Measurements from ENCODE around the gene XRCC4. TPM values are rescaled to one million over a fixed set of nuclear protein-coding genes. Genes with fewer than 3 reads are reported as not detected.

The XRCC4 gene
- polyA plus RNA-seq, 1 of the 3 experiments (the other 2 are of a cell fraction), result 1.8 TPM

DNA sequence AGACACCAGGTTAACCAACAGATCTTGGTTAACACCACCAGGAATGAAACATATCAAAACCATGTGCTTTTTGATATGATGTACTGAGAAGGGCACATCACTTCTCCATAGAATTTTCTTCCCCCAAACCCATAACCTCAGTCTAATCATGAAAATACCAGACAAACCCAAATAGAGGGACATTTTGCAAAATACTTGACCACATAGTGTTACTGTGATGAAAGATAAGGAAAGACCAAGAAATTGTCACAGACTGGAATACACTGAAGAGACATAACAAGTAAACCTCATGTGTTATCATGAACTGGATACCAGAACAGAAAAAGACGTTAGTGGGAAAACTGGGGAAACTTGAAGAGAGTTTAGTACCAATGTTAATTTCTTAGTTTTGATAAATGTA is 319.3 kb downstream of the XRCC4 start:
- Histone ChIP-seq H3K9me2 (no peaks in the 10 kb centered on the region), H3K27me3 (ENCODE audit: insufficient read depth) (no peaks in the 10 kb centered on the region), H3K9ac (no peak overlapping the region), H2AFZ (ENCODE audit: low read depth) (no peak overlapping the region), H3K4me2 (no peak overlapping the region), H3K9me3 (no peaks in the 10 kb centered on the region), H3F3A (replicated peaks; ENCODE audit: insufficient read depth) (no peaks in the 10 kb centered on the region), H4K20me1 (ENCODE audit: insufficient read depth) (no peaks in the 10 kb centered on the region), H3K27ac (ENCODE audit: low read depth in 2 of 2, low read length in 1 of 2) (no peak overlapping the region), H3K36me3 (replicated peaks in 1 of 2; ENCODE audit: control insufficient read depth in 1 of 2, insufficient read depth in 2 of 2, low read length in 1 of 2) (no peaks in the 10 kb centered on the region), H3K4me3 (ENCODE audit: low read depth in 2 of 2, low read length in 1 of 2) (no peak overlapping the region), H3K79me2 (ENCODE audit: insufficient read depth) (no peaks in the 10 kb centered on the region), H3K4me1 (ENCODE audit: control insufficient read depth in 1 of 2, insufficient read depth in 2 of 2, low read depth in 1 of 2, low read length in 1 of 2) (no peaks in the 10 kb centered on the region)
- TF ChIP-seq, protein P1, sequence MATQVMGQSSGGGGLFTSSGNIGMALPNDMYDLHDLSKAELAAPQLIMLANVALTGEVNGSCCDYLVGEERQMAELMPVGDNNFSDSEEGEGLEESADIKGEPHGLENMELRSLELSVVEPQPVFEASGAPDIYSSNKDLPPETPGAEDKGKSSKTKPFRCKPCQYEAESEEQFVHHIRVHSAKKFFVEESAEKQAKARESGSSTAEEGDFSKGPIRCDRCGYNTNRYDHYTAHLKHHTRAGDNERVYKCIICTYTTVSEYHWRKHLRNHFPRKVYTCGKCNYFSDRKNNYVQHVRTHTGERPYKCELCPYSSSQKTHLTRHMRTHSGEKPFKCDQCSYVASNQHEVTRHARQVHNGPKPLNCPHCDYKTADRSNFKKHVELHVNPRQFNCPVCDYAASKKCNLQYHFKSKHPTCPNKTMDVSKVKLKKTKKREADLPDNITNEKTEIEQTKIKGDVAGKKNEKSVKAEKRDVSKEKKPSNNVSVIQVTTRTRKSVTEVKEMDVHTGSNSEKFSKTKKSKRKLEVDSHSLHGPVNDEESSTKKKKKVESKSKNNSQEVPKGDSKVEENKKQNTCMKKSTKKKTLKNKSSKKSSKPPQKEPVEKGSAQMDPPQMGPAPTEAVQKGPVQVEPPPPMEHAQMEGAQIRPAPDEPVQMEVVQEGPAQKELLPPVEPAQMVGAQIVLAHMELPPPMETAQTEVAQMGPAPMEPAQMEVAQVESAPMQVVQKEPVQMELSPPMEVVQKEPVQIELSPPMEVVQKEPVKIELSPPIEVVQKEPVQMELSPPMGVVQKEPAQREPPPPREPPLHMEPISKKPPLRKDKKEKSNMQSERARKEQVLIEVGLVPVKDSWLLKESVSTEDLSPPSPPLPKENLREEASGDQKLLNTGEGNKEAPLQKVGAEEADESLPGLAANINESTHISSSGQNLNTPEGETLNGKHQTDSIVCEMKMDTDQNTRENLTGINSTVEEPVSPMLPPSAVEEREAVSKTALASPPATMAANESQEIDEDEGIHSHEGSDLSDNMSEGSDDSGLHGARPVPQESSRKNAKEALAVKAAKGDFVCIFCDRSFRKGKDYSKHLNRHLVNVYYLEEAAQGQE (IDR thresholded peaks at IDR 0.05; ENCODE audit: low read depth, low read length), result no peak
- no peak for TF ChIP-seq YY1 (IDR thresholded peaks at IDR 0.05; ENCODE audit: low read depth)
- TF ChIP-seq, protein P2, sequence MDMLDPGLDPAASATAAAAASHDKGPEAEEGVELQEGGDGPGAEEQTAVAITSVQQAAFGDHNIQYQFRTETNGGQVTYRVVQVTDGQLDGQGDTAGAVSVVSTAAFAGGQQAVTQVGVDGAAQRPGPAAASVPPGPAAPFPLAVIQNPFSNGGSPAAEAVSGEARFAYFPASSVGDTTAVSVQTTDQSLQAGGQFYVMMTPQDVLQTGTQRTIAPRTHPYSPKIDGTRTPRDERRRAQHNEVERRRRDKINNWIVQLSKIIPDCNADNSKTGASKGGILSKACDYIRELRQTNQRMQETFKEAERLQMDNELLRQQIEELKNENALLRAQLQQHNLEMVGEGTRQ (IDR thresholded peaks at IDR 0.05; ENCODE audit: borderline replicate concordance, low read depth, low read length), result no peak
- no peak for TF ChIP-seq POLR2AphosphoS5 (IDR thresholded peaks at IDR 0.05; ENCODE audit: low read depth, low read length)
- TF ChIP-seq ELF1 (IDR thresholded peaks at IDR 0.05), result no peak
- TF ChIP-seq SIN3A (IDR thresholded peaks at IDR 0.05; ENCODE audit: borderline replicate concordance, low read depth, low read length), result no peak
- TF ChIP-seq RCOR1 (IDR thresholded peaks at IDR 0.05; ENCODE audit: low read length), result no peak
- TF ChIP-seq NRF1 (IDR thresholded peaks at IDR 0.05; ENCODE audit: low read depth, low read length), result no peak
- no peak for TF ChIP-seq CHD2 (IDR thresholded peaks at IDR 0.05; ENCODE audit: low read length, partially characterized antibody)
- TF ChIP-seq EP300 (IDR thresholded peaks at IDR 0.05; ENCODE audit: borderline replicate concordance in 1 of 2, low read depth in 1 of 2, low read length in 1 of 2), result no peak
- TF ChIP-seq EZH2phosphoT487 (IDR thresholded peaks at IDR 0.05; ENCODE audit: borderline replicate concordance, low read depth), result no peak
- TF ChIP-seq, protein P3, sequence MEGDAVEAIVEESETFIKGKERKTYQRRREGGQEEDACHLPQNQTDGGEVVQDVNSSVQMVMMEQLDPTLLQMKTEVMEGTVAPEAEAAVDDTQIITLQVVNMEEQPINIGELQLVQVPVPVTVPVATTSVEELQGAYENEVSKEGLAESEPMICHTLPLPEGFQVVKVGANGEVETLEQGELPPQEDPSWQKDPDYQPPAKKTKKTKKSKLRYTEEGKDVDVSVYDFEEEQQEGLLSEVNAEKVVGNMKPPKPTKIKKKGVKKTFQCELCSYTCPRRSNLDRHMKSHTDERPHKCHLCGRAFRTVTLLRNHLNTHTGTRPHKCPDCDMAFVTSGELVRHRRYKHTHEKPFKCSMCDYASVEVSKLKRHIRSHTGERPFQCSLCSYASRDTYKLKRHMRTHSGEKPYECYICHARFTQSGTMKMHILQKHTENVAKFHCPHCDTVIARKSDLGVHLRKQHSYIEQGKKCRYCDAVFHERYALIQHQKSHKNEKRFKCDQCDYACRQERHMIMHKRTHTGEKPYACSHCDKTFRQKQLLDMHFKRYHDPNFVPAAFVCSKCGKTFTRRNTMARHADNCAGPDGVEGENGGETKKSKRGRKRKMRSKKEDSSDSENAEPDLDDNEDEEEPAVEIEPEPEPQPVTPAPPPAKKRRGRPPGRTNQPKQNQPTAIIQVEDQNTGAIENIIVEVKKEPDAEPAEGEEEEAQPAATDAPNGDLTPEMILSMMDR (IDR thresholded peaks at IDR 0.05), result no peak
- no peak for TF ChIP-seq MXI1 (IDR thresholded peaks at IDR 0.05; ENCODE audit: low read depth, low read length)
- TF ChIP-seq MEF2A (IDR thresholded peaks at IDR 0.05; ENCODE audit: borderline replicate concordance, low read depth), result no peak
- TF ChIP-seq, protein P4, sequence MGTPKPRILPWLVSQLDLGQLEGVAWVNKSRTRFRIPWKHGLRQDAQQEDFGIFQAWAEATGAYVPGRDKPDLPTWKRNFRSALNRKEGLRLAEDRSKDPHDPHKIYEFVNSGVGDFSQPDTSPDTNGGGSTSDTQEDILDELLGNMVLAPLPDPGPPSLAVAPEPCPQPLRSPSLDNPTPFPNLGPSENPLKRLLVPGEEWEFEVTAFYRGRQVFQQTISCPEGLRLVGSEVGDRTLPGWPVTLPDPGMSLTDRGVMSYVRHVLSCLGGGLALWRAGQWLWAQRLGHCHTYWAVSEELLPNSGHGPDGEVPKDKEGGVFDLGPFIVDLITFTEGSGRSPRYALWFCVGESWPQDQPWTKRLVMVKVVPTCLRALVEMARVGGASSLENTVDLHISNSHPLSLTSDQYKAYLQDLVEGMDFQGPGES (IDR thresholded peaks at IDR 0.05; ENCODE audit: low read depth, low read length), result no peak
- no peak for TF ChIP-seq RFX5 (IDR thresholded peaks at IDR 0.05; ENCODE audit: low read length)
- TF ChIP-seq TEAD4 (IDR thresholded peaks at IDR 0.05; ENCODE audit: borderline replicate concordance, insufficient read depth), result no peak
- TF ChIP-seq JUND (IDR thresholded peaks at IDR 0.05), result no peak
- TF ChIP-seq FOXJ3 (CRISPR knock-in tag; IDR thresholded peaks at IDR 0.05), result no peak
- CTCF ChIA-PET, result no interaction called here
- WGBS (ENCODE audit: low lambda C conversion rate), result 51% methylated on average over 1 of the region's 1 CpG
- POLR2A ChIA-PET, result no interaction called here
- no peak for DNase-seq
